ENCODE data around the gene DNM1L. TPM values are rescaled to one million over a fixed set of nuclear protein-coding genes. Genes with fewer than 3 reads are reported as not detected.

The DNM1L gene
- total RNA-seq (2013; cell fraction: nucleolus; rRNA removed), result 708 and 711 TPM in 2 replicates
- 65.2 and 76.6 TPM in 2 replicates for total RNA-seq (2014; rRNA removed)
- total RNA-seq (2014; rRNA removed; fragmentation: Illumina TruSeq; extraction: Trizol), result 84.5 and 87.8 TPM in 2 replicates
- 63.2 and 64.6 TPM in 2 replicates for total RNA-seq (2021)
- 39.3 TPM for polyA plus RNA-seq (2011; ENCODE audit: low read depth)
- polyA plus RNA-seq (2011; rRNA removed), result 201 and 337 TPM in 2 replicates
- 87.0 and 116 TPM in 2 replicates for polyA plus RNA-seq (2011; cell fraction: cytosol; rRNA removed)
- 234 and 366 TPM in 2 replicates for polyA plus RNA-seq (2011; cell fraction: nucleus; rRNA removed)
- 60.5 and 79.0 TPM in 2 replicates for polyA plus RNA-seq (2012)
- 75.5 and 92.0 TPM in 2 replicates for polyA plus RNA-seq (2014; fragmentation: Illumina TruSeq; extraction: Trizol)
- 10 to 100 TPM; 23.1 to 29.3 TPM for polyA plus RNA-seq (2014; fragmentation: Nextera tagmentation; extraction: Ambion mirVana)
- polyA plus RNA-seq (2014; rRNA removed), result 51.5 and 61.3 TPM in 2 replicates
- 10 to 100 TPM; 57.6 to 64.7 TPM for polyA plus RNA-seq (2016; fragmentation: Nextera tagmentation; extraction: Ambion mirVana)
- polyA minus RNA-seq (2011; rRNA and poly(A)+ RNA removed), result 162 and 255 TPM in 2 replicates
- polyA minus RNA-seq (2011; cell fraction: cytosol; rRNA and poly(A)+ RNA removed), result 60.6 and 67.1 TPM in 2 replicates
- 159 and 161 TPM in 2 replicates for polyA minus RNA-seq (2011; cell fraction: nucleus; rRNA and poly(A)+ RNA removed)
- Bru-seq, nascent RNA, result percentile 93 among the genes with signal in this experiment
- percentile 89 among the genes with signal in this experiment for BruChase-seq, experiment 1, labeled RNA remaining after a 6-hour chase
- BruChase-seq, experiment 2, labeled RNA remaining after a 2-hour chase, result percentile 92 among the genes with signal in this experiment
- long read RNA-seq, experiment 1, full-length matches to known transcripts, result 28 of 35 reads
- long read RNA-seq, experiment 1, partial matches to known transcripts, result 1 of 35 reads
- long read RNA-seq, experiment 1, other reads (novel, unspliced or antisense), result 6 of 35 reads
- long read RNA-seq, experiment 2, full-length matches to known transcripts, result 301 of 369 reads
- long read RNA-seq, experiment 2, partial matches to known transcripts, result 37 of 369 reads
- long read RNA-seq, experiment 2, other reads (novel, unspliced or antisense), result 31 of 369 reads

GRCh38 chr12:32679091-32679919 lies at the start of gene DNM1L:
TSS of gene DNM1L (plus strand) at chr12:32679301. CDS start at chr12:32679364, 63 bp downstream.
- Histone ChIP-seq H3K4me3 (peak within 1 kb of the TSS; percentile 100), H4K20me1 (ENCODE audit: control insufficient read depth, insufficient read depth) (no peaks in the 10 kb centered on the region), H3K4me2 (ENCODE audit: control insufficient read depth, insufficient read depth) (peak within 1 kb of the TSS; percentile 90), H3K36me3 (ENCODE audit: control insufficient read depth in 2 of 2, insufficient read depth in 2 of 2, low read length in 1 of 2) (peaks cover 0 to 7% of the 10 kb centered on the region in 2 experiments; a peak in 1 of 4 replicates), H2AFZ (ENCODE audit: control insufficient read depth, low read depth, low read length) (peak within 1 kb of the TSS; percentile 96), H3K9me3 (replicated peaks; ENCODE audit: control insufficient read depth, insufficient read depth, low read length) (no peaks in the 10 kb centered on the region; the same call in 1 of the 3 replicates), H3K27me3 (replicated peaks in 1 of 2; ENCODE audit: control insufficient read depth in 2 of 2, insufficient read depth in 2 of 2, low read length in 1 of 2) (no peaks in the 10 kb centered on the region), H3K4me1 (ENCODE audit: control insufficient read depth, insufficient read depth, low read length) (peaks cover 14% of the 10 kb centered on the region), H3K79me2 (ENCODE audit: control insufficient read depth, insufficient read depth, low read length) (peaks cover 49% of the 10 kb centered on the region), H3K27ac (ENCODE audit: control insufficient read depth, insufficient read depth) (peak within 1 kb of the TSS; percentile 64), H3K9ac (ENCODE audit: control insufficient read depth, insufficient read depth, low read length) (peak within 1 kb of the TSS; percentile 78)
- POLR2A ChIA-PET, result interaction anchor here (1.3 kb wide), 1 partner anchor 76 kb away, joined by 3 read pairs; the partner anchor contains the start of gene YARS2
- SMC1A ChIA-PET (ENCODE audit: uncharacterized antibody, unreplicated experiment), result interaction anchor here (2.0 kb wide), 1 partner anchor 76 kb away, joined by 6 read pairs; the partner anchor contains the start of gene YARS2
- intact Hi-C loops (cut with micrococcal nuclease; ENCODE audit: unreplicated experiment), result loop anchor here (10.0 kb wide), 1 partner anchor 225 kb away; no protein-coding TSS in a partner anchor
- ATAC-seq, result peak; percentile 97
- DNase-seq (ENCODE audit: low read depth, low spot score), result peak; percentile 79
- in situ Hi-C loops (cut with MboI), result no loop called here
- peak; percentile 88 for FAIRE-seq
- CTCF ChIA-PET, result interaction anchor here (2.6 kb wide), 1 partner anchor 76 kb away, joined by 8 read pairs; the partner anchor contains the start of gene YARS2
- BruUV-seq (replicated peaks), result no TSS peak
- RAD21 ChIA-PET (ENCODE audit: unreplicated experiment), result interaction anchor here (0.7 to 1.0 kb wide), 3 partner anchors 76 to 1026 kb away, joined by 3 to 6 read pairs (median 3); partner anchors contain the start of gene YARS2
- WGBS (ENCODE audit: insufficient coverage, insufficient replicate concordance, low lambda C conversion rate, missing lambda C conversion rate), result under 1% methylated on average over 71 of the region's 76 CpGs
- TF ChIP-seq DPF2 (IDR thresholded peaks at IDR 0.05), result peak; percentile 88
- peak; percentile 84 for TF ChIP-seq CREB1 (IDR thresholded peaks at IDR 0.05; ENCODE audit: low read depth)
- peak; percentile 97 for TF ChIP-seq GATAD2B (conservative IDR thresholded peaks at IDR 0.05; ENCODE audit: low read depth)
- TF ChIP-seq BCL11A (IDR thresholded peaks at IDR 0.05; ENCODE audit: low read depth, low read length), result no peak
- no peak for TF ChIP-seq YBX1 (IDR thresholded peaks at IDR 0.05)
- no peak for TF ChIP-seq MYC (IDR thresholded peaks at IDR 0.05; ENCODE audit: insufficient read depth, insufficient read length, insufficient replicate concordance, low read length, severe bottlenecking)
- TF ChIP-seq HDGF (IDR thresholded peaks at IDR 0.05), result peak; percentile 97
- TF ChIP-seq, protein P1, sequence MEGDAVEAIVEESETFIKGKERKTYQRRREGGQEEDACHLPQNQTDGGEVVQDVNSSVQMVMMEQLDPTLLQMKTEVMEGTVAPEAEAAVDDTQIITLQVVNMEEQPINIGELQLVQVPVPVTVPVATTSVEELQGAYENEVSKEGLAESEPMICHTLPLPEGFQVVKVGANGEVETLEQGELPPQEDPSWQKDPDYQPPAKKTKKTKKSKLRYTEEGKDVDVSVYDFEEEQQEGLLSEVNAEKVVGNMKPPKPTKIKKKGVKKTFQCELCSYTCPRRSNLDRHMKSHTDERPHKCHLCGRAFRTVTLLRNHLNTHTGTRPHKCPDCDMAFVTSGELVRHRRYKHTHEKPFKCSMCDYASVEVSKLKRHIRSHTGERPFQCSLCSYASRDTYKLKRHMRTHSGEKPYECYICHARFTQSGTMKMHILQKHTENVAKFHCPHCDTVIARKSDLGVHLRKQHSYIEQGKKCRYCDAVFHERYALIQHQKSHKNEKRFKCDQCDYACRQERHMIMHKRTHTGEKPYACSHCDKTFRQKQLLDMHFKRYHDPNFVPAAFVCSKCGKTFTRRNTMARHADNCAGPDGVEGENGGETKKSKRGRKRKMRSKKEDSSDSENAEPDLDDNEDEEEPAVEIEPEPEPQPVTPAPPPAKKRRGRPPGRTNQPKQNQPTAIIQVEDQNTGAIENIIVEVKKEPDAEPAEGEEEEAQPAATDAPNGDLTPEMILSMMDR (IDR thresholded peaks at IDR 0.05 in 2 of 3, conservative IDR thresholded peaks at IDR 0.05 in 1 of 3; ENCODE audit: control insufficient read depth in 2 of 3, extremely low read depth in 1 of 3, insufficient read depth in 1 of 3, low read depth in 3 of 3, low read length in 3 of 3), result no peak
- TF ChIP-seq, protein P2, sequence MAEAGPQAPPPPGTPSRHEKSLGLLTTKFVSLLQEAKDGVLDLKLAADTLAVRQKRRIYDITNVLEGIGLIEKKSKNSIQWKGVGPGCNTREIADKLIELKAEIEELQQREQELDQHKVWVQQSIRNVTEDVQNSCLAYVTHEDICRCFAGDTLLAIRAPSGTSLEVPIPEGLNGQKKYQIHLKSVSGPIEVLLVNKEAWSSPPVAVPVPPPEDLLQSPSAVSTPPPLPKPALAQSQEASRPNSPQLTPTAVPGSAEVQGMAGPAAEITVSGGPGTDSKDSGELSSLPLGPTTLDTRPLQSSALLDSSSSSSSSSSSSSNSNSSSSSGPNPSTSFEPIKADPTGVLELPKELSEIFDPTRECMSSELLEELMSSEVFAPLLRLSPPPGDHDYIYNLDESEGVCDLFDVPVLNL (IDR thresholded peaks at IDR 0.05; ENCODE audit: low read depth, low read length), result peak; percentile 47; the same call in 1 of the 2 replicates
- TF ChIP-seq TARDBP (IDR thresholded peaks at IDR 0.05; ENCODE audit: borderline replicate concordance), result peak; percentile 94
- no peak for TF ChIP-seq SRF (IDR thresholded peaks at IDR 0.05; ENCODE audit: low read depth in 2 of 2, low read length in 2 of 2)
- TF ChIP-seq, protein P3, sequence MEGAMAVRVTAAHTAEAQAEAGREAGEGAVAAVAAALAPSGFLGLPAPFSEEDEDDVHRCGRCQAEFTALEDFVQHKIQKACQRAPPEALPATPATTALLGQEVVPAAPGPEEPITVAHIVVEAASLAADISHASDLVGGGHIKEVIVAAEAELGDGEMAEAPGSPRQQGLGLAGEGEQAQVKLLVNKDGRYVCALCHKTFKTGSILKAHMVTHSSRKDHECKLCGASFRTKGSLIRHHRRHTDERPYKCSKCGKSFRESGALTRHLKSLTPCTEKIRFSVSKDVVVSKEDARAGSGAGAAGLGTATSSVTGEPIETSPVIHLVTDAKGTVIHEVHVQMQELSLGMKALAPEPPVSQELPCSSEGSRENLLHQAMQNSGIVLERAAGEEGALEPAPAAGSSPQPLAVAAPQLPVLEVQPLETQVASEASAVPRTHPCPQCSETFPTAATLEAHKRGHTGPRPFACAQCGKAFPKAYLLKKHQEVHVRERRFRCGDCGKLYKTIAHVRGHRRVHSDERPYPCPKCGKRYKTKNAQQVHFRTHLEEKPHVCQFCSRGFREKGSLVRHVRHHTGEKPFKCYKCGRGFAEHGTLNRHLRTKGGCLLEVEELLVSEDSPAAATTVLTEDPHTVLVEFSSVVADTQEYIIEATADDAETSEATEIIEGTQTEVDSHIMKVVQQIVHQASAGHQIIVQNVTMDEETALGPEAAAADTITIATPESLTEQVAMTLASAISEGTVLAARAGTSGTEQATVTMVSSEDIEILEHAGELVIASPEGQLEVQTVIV (IDR thresholded peaks at IDR 0.05; ENCODE audit: borderline replicate concordance, partially characterized antibody), result peak; percentile 34

All from GM12878 (cell line).